HEK293T (cell line): ENCODE measurements around the gene ASCL5.

Source experiments
- CTCF ChIA-PET: fragments of 350-600 bp; formaldehyde crosslinking; extraction: SDS; loops from one replicate; lab custom pipeline; 2021; ENCODE audit warnings: antibody characterized with exemption, inconsistent platforms; lab: Yijun Ruan, JAX
- POLR2A ChIA-PET: fragments of 350-600 bp; formaldehyde crosslinking; extraction: SDS; loops from one replicate; lab custom pipeline; 2020; ENCODE audit warnings: antibody characterized with exemption, inconsistent platforms; lab: Yijun Ruan, JAX
- DNase-seq: peaks from one replicate; pipeline ENCODE4 v3.0.0; 2012; ENCODE audit warnings: mixed read lengths; ENCODE audit errors: extremely low spot score
- ARNT ChIP-seq: fragments of 450-650 bp; IDR thresholded peaks from 2 replicates; pipeline ENCODE4 v1.6.1; 2017; ENCODE audit warnings: mild to moderate bottlenecking
- BHLHE40 ChIP-seq: fragments of 450-650 bp; IDR thresholded peaks from 2 replicates; pipeline ENCODE4 v1.6.1; 2016; ENCODE audit warnings: mild to moderate bottlenecking, moderate library complexity, borderline replicate concordance
- CTBP1 ChIP-seq: fragments of 450-650 bp; IDR thresholded peaks from 2 replicates; pipeline ENCODE4 v1.6.1; 2016; ENCODE audit warnings: borderline replicate concordance
- ELF4 ChIP-seq: fragments of 450-650 bp; IDR thresholded peaks from 2 replicates; pipeline ENCODE4 v1.6.1; 2017; ENCODE audit warnings: antibody characterized with exemption
- FOXA1 ChIP-seq: fragments of 450-650 bp; IDR thresholded peaks from 2 replicates; pipeline ENCODE4 v1.6.1; 2016; ENCODE audit warnings: mild to moderate bottlenecking
- FOXK2 ChIP-seq: fragments of 450-650 bp; IDR thresholded peaks from 2 replicates; pipeline ENCODE4 v1.6.1; 2016; ENCODE audit warnings: mild to moderate bottlenecking
- FOXM1 ChIP-seq: fragments of 450-650 bp; IDR thresholded peaks from 2 replicates; pipeline ENCODE4 v1.6.1; 2017; ENCODE audit warnings: mild to moderate bottlenecking, borderline replicate concordance
- HDGF ChIP-seq: fragments of 450-650 bp; IDR thresholded peaks from 2 replicates; pipeline ENCODE4 v1.6.1; 2017; ENCODE audit warnings: antibody characterized with exemption, borderline replicate concordance
- L3MBTL2 ChIP-seq: fragments of 450-650 bp; conservative IDR thresholded peaks from 2 replicates; pipeline ENCODE4 v1.6.1; 2016; ENCODE audit warnings: mild to moderate bottlenecking
- LEF1 ChIP-seq: fragments of 450-650 bp; IDR thresholded peaks from 2 replicates; pipeline ENCODE4 v1.6.1; 2017; ENCODE audit warnings: mild to moderate bottlenecking, borderline replicate concordance
- NFRKB ChIP-seq: fragments of 450-650 bp; IDR thresholded peaks from 2 replicates; pipeline ENCODE4 v1.6.1; 2016; ENCODE audit warnings: mild to moderate bottlenecking, moderate library complexity
- PKNOX1 ChIP-seq: fragments of 450-650 bp; IDR thresholded peaks from 2 replicates; pipeline ENCODE4 v1.6.1; 2016
- SP1 ChIP-seq: fragments of 450-650 bp; IDR thresholded peaks from 2 replicates; pipeline ENCODE4 v1.6.1; 2017
- SUZ12 ChIP-seq: fragments of 450-650 bp; IDR thresholded peaks from 2 replicates; pipeline ENCODE4 v1.6.1; 2016; ENCODE audit warnings: mild to moderate bottlenecking
- TARDBP ChIP-seq: fragments of 450-650 bp; IDR thresholded peaks from 2 replicates; pipeline ENCODE4 v1.6.1; 2016
- ZNF384 ChIP-seq: fragments of 450-650 bp; IDR thresholded peaks from 2 replicates; pipeline ENCODE4 v1.6.1; 2016

ASCL5 gene

GRCh38 chr1:201091256-201091655 is 35.7 kb downstream of the ASCL5 start:
- DNase-seq = no peak
- ChIA-PET POLR2A (no interaction called here), CTCF (interaction anchor here (0.6 to 1.1 kb wide), 3 partner anchors 22 to 329 kb away, joined by 3 to 4 read pairs (median 3); no protein-coding TSS in a partner anchor)
- TF ChIP-seq ELF4 (no peak), TARDBP (no peak), HDGF (no peak), BHLHE40 (no peak), ARNT (no peak)

- no peak for DNase-seq
- ChIA-PET POLR2A (no interaction called here), CTCF (interaction anchor here (0.6 to 1.0 kb wide), 2 partner anchors 23 to 213 kb away, joined by 3 read pairs; no protein-coding TSS in a partner anchor)
- TF ChIP-seq SUZ12 (no peak), ZNF384 (no peak), TARDBP (no peak), SP1 (no peak), HDGF (no peak), CTBP1 (no peak), NFRKB (no peak), LEF1 (no peak), BHLHE40 (no peak)
Observed at GRCh38 chr1:201090541-201090940, 36.4 kb downstream of the ASCL5 start.

- TF ChIP-seq FOXK2 (no peak), FOXM1 (no peak), HDGF (no peak)
- no peak for DNase-seq
- ChIA-PET POLR2A (no interaction called here), CTCF (no interaction called here)
Observed at GRCh38 chr1:201089596-201089995, 37.4 kb downstream of the ASCL5 start.

GRCh38 chr1:201088901-201089525 is 38.0 kb downstream of the ASCL5 start:
- POLR2A ChIA-PET = no interaction called here
- DNase-seq = no peak
- CTCF ChIA-PET = no interaction called here
- TF ChIP-seq FOXK2 = no peak
- no peak for TF ChIP-seq L3MBTL2
- no peak for TF ChIP-seq ELF4
- TF ChIP-seq FOXM1 = no peak
- TF ChIP-seq SP1 = no peak
- no peak for TF ChIP-seq ZNF384
- TF ChIP-seq HDGF = no peak
- no peak for TF ChIP-seq CTBP1
- no peak for TF ChIP-seq ARNT
- TF ChIP-seq SUZ12 = no peak
- TF ChIP-seq PKNOX1 = no peak
- TF ChIP-seq NFRKB = no peak
- no peak for TF ChIP-seq BHLHE40

- ChIA-PET POLR2A (no interaction called here), CTCF (no interaction called here)
- TF ChIP-seq FOXA1 (no peak), ELF4 (no peak)
Observed at GRCh38 chr1:201088395-201088794, 38.6 kb downstream of the ASCL5 start.

GRCh38 chr1:201085902-201086735 is 40.9 kb downstream of the ASCL5 start:
- POLR2A ChIA-PET = no interaction called here
- CTCF ChIA-PET = interaction anchor here (0.7 to 2.4 kb wide), 9 partner anchors 10 to 70 kb away, joined by 3 to 13 read pairs (median 4); no protein-coding TSS in a partner anchor
- no peak for TF ChIP-seq SP1
- no peak for TF ChIP-seq FOXA1
- no peak for TF ChIP-seq ELF4
- no peak for TF ChIP-seq LEF1
- no peak for TF ChIP-seq L3MBTL2
- no peak for TF ChIP-seq FOXM1
- TF ChIP-seq TARDBP = no peak
- no peak for TF ChIP-seq NFRKB
- no peak for TF ChIP-seq SUZ12
- no peak for TF ChIP-seq CTBP1
- no peak for TF ChIP-seq ARNT
- DNase-seq = peak; percentile 81

More at GRCh38 chr1:201088395-201088794, 38.6 kb downstream of the ASCL5 start:
- DNase-seq = no peak

GRCh38 chr1:201084295-201084694 is 42.7 kb downstream of the ASCL5 start:
- TF ChIP-seq TARDBP (no peak), CTBP1 (no peak), FOXA1 (no peak), SUZ12 (no peak)
- CTCF ChIA-PET = interaction anchor here (1.5 kb wide), 1 partner anchor 30 kb away, joined by 7 read pairs; no protein-coding TSS in a partner anchor
- no peak for DNase-seq
- POLR2A ChIA-PET = no interaction called here

- ChIA-PET POLR2A (no interaction called here), CTCF (interaction anchor here (1.2 to 1.5 kb wide), 3 partner anchors 30 to 111 kb away, joined by 3 to 7 read pairs (median 5); no protein-coding TSS in a partner anchor)
- TF ChIP-seq BHLHE40 (no peak), FOXA1 (no peak), NFRKB (no peak), LEF1 (no peak), ELF4 (no peak), TARDBP (no peak), HDGF (no peak), CTBP1 (no peak)
- no peak for DNase-seq
Observed at GRCh38 chr1:201083741-201084140, 43.2 kb downstream of the ASCL5 start.
